ENCODE data around the gene KIF3C.

DNA sequence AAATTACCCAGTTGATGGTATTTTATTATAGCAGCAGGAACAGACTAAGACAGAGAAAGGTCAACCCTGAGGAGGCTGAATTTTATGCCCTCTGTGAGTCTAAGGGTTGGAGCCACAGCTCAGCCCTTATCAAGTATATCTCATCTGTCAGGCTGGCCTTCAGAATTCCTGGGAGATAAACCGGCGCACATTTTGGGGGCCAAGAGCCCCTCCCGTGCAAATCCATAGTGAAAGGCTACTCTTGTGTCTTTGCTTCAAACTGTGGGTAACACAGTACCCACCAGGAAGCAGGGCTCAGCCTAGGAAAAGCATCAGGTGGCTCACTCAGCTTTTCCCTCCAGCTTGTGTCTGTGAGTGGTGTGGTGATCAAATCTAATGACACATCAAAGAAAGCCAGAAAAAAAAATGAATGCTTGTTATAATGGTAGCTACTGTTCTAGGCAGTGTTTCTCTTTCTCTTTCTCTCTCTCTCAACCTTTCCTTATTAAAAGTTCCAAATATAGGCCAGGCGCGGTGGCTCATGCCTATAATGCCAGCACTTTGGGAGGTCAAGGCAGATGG is 79.0 kb downstream of the KIF3C start:
- TF ChIP-seq, protein P1, sequence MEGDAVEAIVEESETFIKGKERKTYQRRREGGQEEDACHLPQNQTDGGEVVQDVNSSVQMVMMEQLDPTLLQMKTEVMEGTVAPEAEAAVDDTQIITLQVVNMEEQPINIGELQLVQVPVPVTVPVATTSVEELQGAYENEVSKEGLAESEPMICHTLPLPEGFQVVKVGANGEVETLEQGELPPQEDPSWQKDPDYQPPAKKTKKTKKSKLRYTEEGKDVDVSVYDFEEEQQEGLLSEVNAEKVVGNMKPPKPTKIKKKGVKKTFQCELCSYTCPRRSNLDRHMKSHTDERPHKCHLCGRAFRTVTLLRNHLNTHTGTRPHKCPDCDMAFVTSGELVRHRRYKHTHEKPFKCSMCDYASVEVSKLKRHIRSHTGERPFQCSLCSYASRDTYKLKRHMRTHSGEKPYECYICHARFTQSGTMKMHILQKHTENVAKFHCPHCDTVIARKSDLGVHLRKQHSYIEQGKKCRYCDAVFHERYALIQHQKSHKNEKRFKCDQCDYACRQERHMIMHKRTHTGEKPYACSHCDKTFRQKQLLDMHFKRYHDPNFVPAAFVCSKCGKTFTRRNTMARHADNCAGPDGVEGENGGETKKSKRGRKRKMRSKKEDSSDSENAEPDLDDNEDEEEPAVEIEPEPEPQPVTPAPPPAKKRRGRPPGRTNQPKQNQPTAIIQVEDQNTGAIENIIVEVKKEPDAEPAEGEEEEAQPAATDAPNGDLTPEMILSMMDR (conservative IDR thresholded peaks at IDR 0.05 in 1 of 2, IDR thresholded peaks at IDR 0.05 in 1 of 2; ENCODE audit: low read depth in 1 of 2, low read length in 2 of 2), result no peak
- TF ChIP-seq EZH2 (IDR thresholded peaks at IDR 0.05; ENCODE audit: low read length, missing control alignments), result no peak

Measured in fibroblast of lung (primary cell).